HepG2 (cell line): ENCODE results near the gene ABHD4. TPM values are rescaled to one million over a fixed set of nuclear protein-coding genes. Genes with fewer than 3 reads are reported as not detected.
A peak's percentile ranks its signal among the peaks of the same experiment; 100 is the strongest.

ENCODE experiments used
- ATAC-seq: fragments of 200-7000 bp; cut with Tn5 transposase; 3 replicates; pipeline ENCODE4 v1.9.1; 2020; ENCODE audit warnings: mild to moderate bottlenecking, moderate library complexity
- BruUV-seq: library from RNA; stranded (reverse); fragments of 400-500 nt; replicated peaks from 2 replicates; lab custom pipeline; 2021; lab: Mats Ljungman, UMichigan
- CTCF ChIA-PET: fragments of 300-600 bp; formaldehyde crosslinking; extraction: SDS; loops from one replicate; lab custom pipeline; 2021; ENCODE audit warnings: low total read pairs, inconsistent platforms, low intra/inter-chr PET ratio; lab: Yijun Ruan, JAX
- POLR2A ChIA-PET: fragments of 350-600 bp; sonication (Branson Sonifier 250); formaldehyde crosslinking; loops from one replicate; lab custom pipeline; 2020; ENCODE audit warnings: antibody characterized with exemption, inconsistent platforms; lab: Yijun Ruan, JAX
- DNase-seq: peaks from one replicate; pipeline ENCODE4 v3.0.0-alpha.2; 2015; ENCODE audit warnings: low spot score
- FAIRE-seq: peaks from 3 replicates; lab custom pipeline; 2011; peaks lifted over from hg19 to GRCh38; lab: Jason Lieb, UNC
- H2AFZ ChIP-seq: one replicate; pipeline ENCODE4 v1.6.1; 2011; ENCODE audit warnings: low read length, inconsistent platforms
- H3K27ac ChIP-seq: fragments of 300-600 bp; 3 replicates; pipeline ENCODE4 v1.8.0; 2011; ENCODE audit warnings: mixed run types, mild to moderate bottlenecking, mixed read lengths, low read length, inconsistent platforms; ENCODE audit not compliant: insufficient read depth; ENCODE audit errors: extremely low read length
- H3K27me3 ChIP-seq, 2 experiments: fragments of 200-600 bp in 1 of 2; 2 replicates in 1 of 2; 3 replicates in 1 of 2; pipeline versions ENCODE4 v1.6.0 to v1.8.0; 2011; ENCODE audit warnings: low read length in 2 of 2, mild to moderate bottlenecking in 2 of 2, moderate library complexity in 2 of 2, inconsistent platforms in 1 of 2; ENCODE audit not compliant: insufficient read depth in 2 of 2, control insufficient read depth in 1 of 2
- H3K36me3 ChIP-seq, 2 experiments: fragments of 200-600 bp in 1 of 2; replicated peaks in 1 of 2; 2 replicates in 1 of 2; 3 replicates in 1 of 2; pipeline versions ENCODE4 v1.5.1 to v1.8.0; 2011; ENCODE audit warnings: low read length in 2 of 2, inconsistent platforms in 1 of 2; ENCODE audit not compliant: insufficient read depth in 2 of 2, control insufficient read depth in 1 of 2
- H3K4me1 ChIP-seq: 2 replicates; pipeline ENCODE4 v1.5.1; 2012; ENCODE audit warnings: low read length, inconsistent platforms; ENCODE audit not compliant: insufficient read depth
- H3K4me2 ChIP-seq: 2 replicates; pipeline ENCODE4 v1.6.0; 2011; ENCODE audit warnings: low read depth, low read length, inconsistent platforms
- H3K4me3 ChIP-seq, 3 experiments: fragments of 200-600 bp in 1 of 3; sonication (generic), shearing (Covaris generic) in 1 of 3; replicated peaks in 1 of 3; 2 replicates each; pipeline ENCODE4 v1.5.1; 2011 to 2016; ENCODE audit warnings: low read length in 3 of 3, inconsistent platforms in 2 of 3, low read depth in 2 of 3, mild to moderate bottlenecking in 2 of 3, control low read depth in 1 of 3, mixed read lengths in 1 of 3; ENCODE audit not compliant: insufficient read depth in 1 of 3
- H3K79me2 ChIP-seq: one replicate; pipeline ENCODE4 v1.6.1; 2011; ENCODE audit warnings: low read length, inconsistent platforms; ENCODE audit not compliant: insufficient read depth
- H3K9ac ChIP-seq: 2 replicates; pipeline ENCODE4 v1.6.0; 2011; ENCODE audit warnings: mild to moderate bottlenecking, low read depth, low read length, inconsistent platforms; ENCODE audit not compliant: insufficient read depth
- H3K9me3 ChIP-seq: 2 replicates; pipeline ENCODE4 v1.5.1; 2012; ENCODE audit warnings: mild to moderate bottlenecking, low read length
- H4K20me1 ChIP-seq: 2 replicates; pipeline ENCODE4 v1.6.0; 2011; ENCODE audit warnings: inconsistent platforms, mild to moderate bottlenecking, low read length, moderate library complexity; ENCODE audit not compliant: insufficient read depth
- ATF1 ChIP-seq: IDR thresholded peaks from 2 replicates; pipeline ENCODE4 v1.6.1; 2016; ENCODE audit warnings: mild to moderate bottlenecking, control low read depth
- ETV5 ChIP-seq: IDR thresholded peaks from 2 replicates; pipeline ENCODE4 v1.6.1; 2018; ENCODE audit warnings: missing biosample characterization, missing genetic modification reagents, inconsistent platforms, borderline replicate concordance
- ETV6 ChIP-seq: sonication (generic); formaldehyde crosslinking; conservative IDR thresholded peaks from 2 replicates; pipeline ENCODE4 v1.4.0; 2020; ENCODE audit warnings: missing genetic modification reagents
- FOXP1 ChIP-seq, 2 experiments: fragments of 450-650 bp in 1 of 2; IDR thresholded peaks; 2 replicates each; pipeline ENCODE4 v1.6.1; 2017 to 2018; ENCODE audit warnings: antibody characterized with exemption in 1 of 2
- HDAC6 ChIP-seq: fragments of 200-600 bp; sonication (generic); IDR thresholded peaks from 2 replicates; pipeline ENCODE4 v1.7.0; 2017; ENCODE audit warnings: mild to moderate bottlenecking, antibody characterized with exemption, low read length, low read depth
- HMGXB4 ChIP-seq, 2 experiments: sonication (generic) in 1 of 2; formaldehyde crosslinking in 1 of 2; IDR thresholded peaks; 2 replicates each; pipeline versions ENCODE4 v1.4.0 to v1.6.1; 2018 to 2020; ENCODE audit warnings: missing genetic modification reagents in 2 of 2, borderline replicate concordance in 1 of 2, low read depth in 1 of 2, mild to moderate bottlenecking in 1 of 2, missing biosample characterization in 1 of 2
- KAT8 ChIP-seq: IDR thresholded peaks from 2 replicates; pipeline ENCODE4 v1.6.1; 2016; ENCODE audit warnings: missing genetic modification reagents, missing compliant biosample characterization
- NCOA5 ChIP-seq: sonication (generic); formaldehyde crosslinking; IDR thresholded peaks from 2 replicates; pipeline ENCODE4 v1.4.0; 2020; ENCODE audit warnings: missing genetic modification reagents
- POGZ ChIP-seq: sonication (generic); formaldehyde crosslinking; IDR thresholded peaks from 2 replicates; pipeline ENCODE4 v1.4.0; 2020; ENCODE audit warnings: mild to moderate bottlenecking, missing genetic modification reagents
- SAP130 ChIP-seq: IDR thresholded peaks from 2 replicates; pipeline ENCODE4 v1.6.1; 2016; ENCODE audit warnings: low read depth
- SIN3B ChIP-seq: fragments of 150-350 bp; IDR thresholded peaks from 2 replicates; pipeline ENCODE4 v1.6.1; 2014; ENCODE audit warnings: low read length
- SMARCC2 ChIP-seq: fragments of 450-650 bp; IDR thresholded peaks from 2 replicates; pipeline ENCODE4 v1.6.1; 2017; ENCODE audit warnings: antibody characterized with exemption, mild to moderate bottlenecking
- SRF ChIP-seq: IDR thresholded peaks from 2 replicates; pipeline ENCODE4 v1.6.1; 2011; ENCODE audit warnings: mild to moderate bottlenecking, low read depth, low read length, moderate library complexity
- ZBTB7A ChIP-seq: sonication (generic); formaldehyde crosslinking; IDR thresholded peaks from 2 replicates; pipeline ENCODE4 v1.8.0; 2022; ENCODE audit warnings: mild to moderate bottlenecking, missing genetic modification reagents
- ZFY ChIP-seq: sonication (generic); formaldehyde crosslinking; IDR thresholded peaks from 2 replicates; pipeline ENCODE4 v1.4.0; 2020; ENCODE audit warnings: missing genetic modification reagents
- ZNF567 ChIP-seq: sonication (generic); formaldehyde crosslinking; IDR thresholded peaks from 2 replicates; pipeline ENCODE4 v1.8.1; 2023; ENCODE audit warnings: mild to moderate bottlenecking, missing genetic modification reagents, borderline replicate concordance
- ZNF713 ChIP-seq: sonication (generic); formaldehyde crosslinking; IDR thresholded peaks from 2 replicates; pipeline ENCODE4 v1.4.0; 2020; ENCODE audit warnings: mild to moderate bottlenecking, missing genetic modification reagents
- ZNF720 ChIP-seq: sonication (generic); formaldehyde crosslinking; IDR thresholded peaks from 2 replicates; pipeline ENCODE4 v1.4.0; 2020; ENCODE audit warnings: missing genetic modification reagents
- ZNF816 ChIP-seq: sonication (generic); formaldehyde crosslinking; IDR thresholded peaks from 2 replicates; pipeline ENCODE4 v1.8.0; 2022; ENCODE audit warnings: missing genetic modification reagents, mild to moderate bottlenecking, borderline replicate concordance
- ZNF879 ChIP-seq: sonication (generic); formaldehyde crosslinking; IDR thresholded peaks from 2 replicates; pipeline ENCODE4 v1.8.1; 2023; ENCODE audit warnings: missing genetic modification reagents
- ZSCAN9 ChIP-seq: IDR thresholded peaks from 2 replicates; pipeline ENCODE4 v1.6.1; 2016; ENCODE audit warnings: borderline replicate concordance
- WGBS: methylation state at CpG from one replicate; pipeline ENCODE4 v1.1.6; 2017; ENCODE audit warnings: low lambda C conversion rate; 5-methylcytosine and 5-hydroxymethylcytosine counted together
- in situ Hi-C: cut with HindIII; loops from 2 replicates; pipeline ENCODE4 v1.10.0; 2017; ENCODE audit warnings: low pct_unique_long_range_greater_than_20kb; ENCODE audit not compliant: extremely low pct_ligation_motif_present
- intact Hi-C: fragments of 100-400 bp; cut with micrococcal nuclease; formaldehyde crosslinking; loops from one replicate; pipeline ENCODE4 v1.10.0; 2022; ENCODE audit not compliant: unreplicated experiment
- polyA plus RNA-seq, 8 experiments: library from polyadenylated mRNA; depleted of rRNA in 3 of 8; stranded (reverse) in 7 of 8; unstranded in 1 of 8; fragments of >200 nt; fragmentation: Illumina TruSeq in 4 of 8; extraction: Trizol in 4 of 8; gene quantifications; 2 replicates each; pipeline versions ENCODE4 v1.2.1 to v1.2.3, GENCODE V29; 2011 to 2016; ENCODE audit warnings: low read depth in 4 of 8, missing spikeins in 1 of 8, mixed read lengths in 1 of 8; ENCODE audit not compliant: insufficient read depth in 1 of 8
- total RNA-seq, 5 experiments: library from RNA; depleted of rRNA; stranded (reverse); fragments of >200 nt; fragmentation: Illumina TruSeq; extraction: Trizol; gene quantifications; 2 replicates each; pipeline ENCODE4 v1.2.3, GENCODE V29; 2016; ENCODE audit warnings: low read depth in 1 of 5
- TF ChIP-seq, protein P1 (sequence below): IDR thresholded peaks from 2 replicates; pipeline ENCODE4 v1.6.1; 2016; ENCODE audit warnings: mild to moderate bottlenecking, missing biosample characterization, missing genetic modification reagents

The ABHD4 gene
- total and polyA plus RNA-seq, 2 of the 13 experiments (the other 11 are each of a cell fraction or from before 2014, with no cell fraction given) = 16.1 to 47.5 TPM

DNA sequence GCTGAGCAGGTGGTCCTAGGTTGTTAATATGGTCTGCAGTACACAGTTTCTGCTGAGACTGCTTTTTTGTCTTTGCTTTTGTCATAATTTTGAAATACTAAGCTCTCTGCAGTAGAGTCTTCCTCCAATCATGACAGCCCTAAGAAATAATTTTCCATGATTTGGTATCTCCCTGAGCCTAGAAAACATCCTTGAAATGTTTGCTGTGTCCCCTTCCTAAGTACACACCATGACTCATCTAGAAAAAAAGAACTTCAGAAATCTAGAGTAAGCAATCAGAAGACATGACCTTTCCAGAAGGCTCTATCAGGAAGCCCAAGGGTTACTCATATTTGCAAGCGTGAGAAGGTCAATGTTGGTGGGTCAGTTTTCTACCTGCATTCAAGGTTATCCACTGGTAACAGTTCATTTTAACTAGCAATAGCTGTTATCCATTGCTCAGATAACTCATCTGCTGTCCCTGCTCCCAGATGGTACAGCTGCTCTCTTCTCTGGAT is 25.5 kb upstream of the ABHD4 start:
- peak overlapping the region; percentile 43 for H3K27ac ChIP-seq
- intact Hi-C loops (loop anchor here (5.0 kb wide), 1 partner anchor 245 kb away; the partner anchor contains the start of gene SLC7A7), in situ Hi-C loops (no loop called here)
- WGBS = 68% methylated on average over 1 of the region's 1 CpG
- POLR2A ChIA-PET = interaction anchor here (1.0 to 4.4 kb wide), 10 partner anchors 10 to 523 kb away, joined by 3 to 62 read pairs (median 4); partner anchors contain the start of genes ABHD4, ACIN1, C14orf119 and DAD1
- H3K4me2 ChIP-seq = no peak overlapping the region
- peaks cover 34% of the 10 kb centered on the region for H3K79me2 ChIP-seq
- H3K9ac ChIP-seq = no peak overlapping the region
- FAIRE-seq = peak; percentile 47
- CTCF ChIA-PET = interaction anchor here (1.3 to 5.1 kb wide), 3 partner anchors 16 to 281 kb away, joined by 4 to 93 read pairs (median 58); no protein-coding TSS in a partner anchor
- no TSS peak for BruUV-seq
- peaks cover 38 to 62% of the 10 kb centered on the region in 2 experiments for H3K36me3 ChIP-seq
- no peaks in the 10 kb centered on the region for H3K27me3 ChIP-seq
- peak; percentile 70 for ATAC-seq
- H3K4me3 ChIP-seq = no peak overlapping the region
- H3K9me3 ChIP-seq = no peaks in the 10 kb centered on the region
- peak; percentile 92 for DNase-seq
- H3K4me1 ChIP-seq = peaks cover 29% of the 10 kb centered on the region
- H4K20me1 ChIP-seq = peaks cover 4% of the 10 kb centered on the region; the same call in 1 of the 2 replicates
- H2AFZ ChIP-seq = no peak overlapping the region
- TF ChIP-seq FOXP1 (IDR thresholded peaks at IDR 0.05) = no peak
- TF ChIP-seq FOXP1 (CRISPR knock-in tag; IDR thresholded peaks at IDR 0.05) = peak; percentile 55; the same call in 1 of the 2 replicates
- TF ChIP-seq NCOA5 (CRISPR knock-in tag) = no peak
- TF ChIP-seq, protein P1, sequence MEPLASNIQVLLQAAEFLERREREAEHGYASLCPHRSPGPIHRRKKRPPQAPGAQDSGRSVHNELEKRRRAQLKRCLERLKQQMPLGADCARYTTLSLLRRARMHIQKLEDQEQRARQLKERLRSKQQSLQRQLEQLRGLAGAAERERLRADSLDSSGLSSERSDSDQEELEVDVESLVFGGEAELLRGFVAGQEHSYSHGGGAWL (CRISPR knock-in tag) = no peak
- TF ChIP-seq ATF1 (CRISPR knock-in tag) = no peak
- no peak for TF ChIP-seq ZNF567 (CRISPR knock-in tag)
- TF ChIP-seq SIN3B = no peak
- TF ChIP-seq ZSCAN9 (CRISPR knock-in tag) = no peak
- peak; percentile 69 for TF ChIP-seq KAT8 (CRISPR knock-in tag)
- no peak for TF ChIP-seq ZBTB7A (CRISPR knock-in tag)
- peak; percentile 36; the same call in 1 of the 2 replicates for TF ChIP-seq SAP130
- TF ChIP-seq HDAC6 = no peak
- peak; percentile 4; the same call in 1 of the 2 replicates for TF ChIP-seq ZFY
- no peak for TF ChIP-seq SMARCC2
- TF ChIP-seq ZNF720 (CRISPR knock-in tag) = no peak
- 0 out of 4 replicates have a peak, but pooled peaks of 1 of the 2 experiments have one; percentile 24 for TF ChIP-seq HMGXB4 (CRISPR knock-in tag; IDR thresholded peaks at IDR 0.05; ENCODE audit: borderline replicate concordance in 1 of 2, low read depth in 1 of 2)
- peak; percentile 42; the same call in 1 of the 2 replicates for TF ChIP-seq ETV5 (CRISPR knock-in tag)
- 0 out of 2 replicates have a peak, but pooled peaks have one; percentile 44 for TF ChIP-seq POGZ
- no peak for TF ChIP-seq ZNF816 (CRISPR knock-in tag)
- TF ChIP-seq ZNF713 (CRISPR knock-in tag) = no peak
- TF ChIP-seq SRF = no peak
- no peak for TF ChIP-seq ZNF879 (CRISPR knock-in tag)
- TF ChIP-seq ETV6 (CRISPR knock-in tag) = no peak
